Stomach (tissue), 4 donors: Measurements from ENCODE around the gene MIA.

Experiments
- POLR2AphosphoS5 ChIP-seq, 3 donors: sonication (generic); formaldehyde crosslinking; IDR thresholded peaks; one replicate each; pipeline ENCODE4 v1.6.1; 2016; ENCODE audit warnings: antibody characterized with exemption in 3 of 3
- TF ChIP-seq, protein P1 (sequence below), 7 experiments: fragments of 450-650 bp in 4 of 7; fragments of 200-600 bp in 3 of 7; sonication (generic) in 3 of 7; IDR thresholded peaks; one replicate each; pipeline ENCODE4 v1.5.1; 2016 to 2019; ENCODE audit warnings: antibody characterized with exemption in 7 of 7, control low read depth in 2 of 7, mild to moderate bottlenecking in 1 of 7

DNA sequence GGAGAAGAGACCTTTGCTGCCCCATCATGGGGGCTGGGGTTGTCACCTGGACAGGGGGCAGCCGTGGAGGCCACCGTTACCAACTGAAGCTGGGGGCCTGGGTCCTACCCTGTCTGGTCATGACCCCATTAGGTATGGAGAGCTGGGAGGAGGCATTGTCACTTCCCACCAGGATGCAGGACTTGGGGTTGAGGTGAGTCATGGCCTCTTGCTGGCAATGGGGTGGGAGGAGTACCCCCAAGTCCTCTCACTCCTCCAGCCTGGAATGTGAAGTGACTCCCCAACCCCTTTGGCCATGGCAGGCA is 32.7 kb downstream of the MIA start:
- TF ChIP-seq, protein P1, sequence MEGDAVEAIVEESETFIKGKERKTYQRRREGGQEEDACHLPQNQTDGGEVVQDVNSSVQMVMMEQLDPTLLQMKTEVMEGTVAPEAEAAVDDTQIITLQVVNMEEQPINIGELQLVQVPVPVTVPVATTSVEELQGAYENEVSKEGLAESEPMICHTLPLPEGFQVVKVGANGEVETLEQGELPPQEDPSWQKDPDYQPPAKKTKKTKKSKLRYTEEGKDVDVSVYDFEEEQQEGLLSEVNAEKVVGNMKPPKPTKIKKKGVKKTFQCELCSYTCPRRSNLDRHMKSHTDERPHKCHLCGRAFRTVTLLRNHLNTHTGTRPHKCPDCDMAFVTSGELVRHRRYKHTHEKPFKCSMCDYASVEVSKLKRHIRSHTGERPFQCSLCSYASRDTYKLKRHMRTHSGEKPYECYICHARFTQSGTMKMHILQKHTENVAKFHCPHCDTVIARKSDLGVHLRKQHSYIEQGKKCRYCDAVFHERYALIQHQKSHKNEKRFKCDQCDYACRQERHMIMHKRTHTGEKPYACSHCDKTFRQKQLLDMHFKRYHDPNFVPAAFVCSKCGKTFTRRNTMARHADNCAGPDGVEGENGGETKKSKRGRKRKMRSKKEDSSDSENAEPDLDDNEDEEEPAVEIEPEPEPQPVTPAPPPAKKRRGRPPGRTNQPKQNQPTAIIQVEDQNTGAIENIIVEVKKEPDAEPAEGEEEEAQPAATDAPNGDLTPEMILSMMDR (IDR thresholded peaks at IDR 0.05): no peak
- no peak for TF ChIP-seq POLR2AphosphoS5 (IDR thresholded peaks at IDR 0.05)
